Cardiac septum (tissue), 1 donor: ENCODE measurements around the gene PLOD3. TPM values are rescaled to one million over a fixed set of nuclear protein-coding genes. Genes with fewer than 3 reads are reported as not detected.

Experiments
- DNase-seq: peaks from one replicate; pipeline ENCODE4 v3.0.0-alpha.2; 2020; ENCODE audit warnings: low spot score
- intact Hi-C: fragments of 100-400 bp; cut with DNase I; formaldehyde crosslinking; loops from one replicate; pipeline ENCODE4 v1.14.0; 2022
- total RNA-seq: library from RNA; stranded (reverse); fragmentation: NEBNext Ultra II Directional; extraction: Animal tissue kit (Norgen Biotek cat#: 25700); gene quantifications from one replicate; pipeline ENCODE4 v1.2.1, GENCODE V29; 2021
- donor health status: DM: no; HTN: no; CAD: no.

PLOD3 gene
- total RNA-seq, 1 donor from 2014 or later = 43.9 TPM

DNA sequence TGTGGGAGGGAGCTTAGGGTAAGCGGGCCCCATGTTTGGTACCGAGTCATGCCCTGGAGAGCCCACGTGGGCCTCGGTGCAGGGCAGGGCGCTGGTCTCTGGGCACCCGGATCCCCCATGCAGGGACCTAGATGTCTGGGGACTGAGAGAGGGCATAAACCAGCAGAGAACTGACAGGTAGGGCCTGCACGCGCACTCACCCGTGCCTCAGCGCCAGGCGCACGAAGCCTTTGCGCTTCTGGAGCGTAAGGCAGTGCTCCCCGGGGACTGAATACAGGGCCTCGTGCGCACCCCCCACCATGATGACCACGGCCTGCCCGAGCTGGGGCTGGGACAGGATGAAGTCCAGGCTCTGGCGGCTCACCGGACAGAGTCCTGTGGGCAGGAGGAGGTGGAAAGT is 19.4 kb downstream of the PLOD3 start:
- no peak for DNase-seq
- intact Hi-C loops = no loop called here

DNA sequence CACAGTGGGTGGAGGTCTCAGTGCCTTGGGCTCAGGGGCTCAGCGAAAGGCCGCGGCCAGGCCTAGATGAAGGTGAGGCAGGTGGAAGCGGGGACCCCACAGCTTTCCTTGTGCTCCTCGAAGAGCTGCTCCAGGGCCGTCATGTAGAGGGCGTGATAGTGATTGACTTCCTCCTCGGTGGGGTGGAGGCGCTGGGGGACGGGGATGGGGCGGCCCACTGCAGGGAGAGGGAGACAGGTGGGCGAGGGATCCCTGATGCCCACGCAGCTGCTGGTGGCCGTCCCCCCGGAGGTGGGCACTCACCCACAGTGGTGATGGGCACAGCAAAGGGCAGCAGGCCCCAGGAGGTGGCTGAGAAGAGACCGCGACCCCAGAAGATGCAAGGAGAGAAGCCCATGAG is 21.5 kb downstream of the PLOD3 start:
- intact Hi-C loops = no loop called here
- DNase-seq = no peak

DNA sequence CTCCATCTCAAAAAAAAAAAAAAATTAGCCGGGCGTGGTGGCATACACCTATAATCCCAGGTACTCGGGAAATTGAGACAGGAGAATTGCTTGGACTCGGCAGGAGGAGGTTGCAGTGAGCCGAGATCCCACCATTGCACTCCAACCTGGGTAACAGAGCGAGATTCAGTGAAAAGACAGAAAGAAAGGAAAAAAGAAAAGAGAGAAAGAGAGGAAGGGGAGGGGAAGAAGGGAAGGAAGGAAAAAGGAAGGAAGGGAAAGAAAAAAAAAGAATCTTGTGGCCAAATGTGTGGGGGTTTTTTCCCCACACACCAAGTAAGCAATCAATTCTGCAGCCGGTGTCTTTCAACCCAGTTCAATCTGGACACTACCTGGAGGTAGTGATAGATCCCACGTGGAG is 28.3 kb downstream of the PLOD3 start:
- DNase-seq = no peak
- intact Hi-C loops = no loop called here

DNA sequence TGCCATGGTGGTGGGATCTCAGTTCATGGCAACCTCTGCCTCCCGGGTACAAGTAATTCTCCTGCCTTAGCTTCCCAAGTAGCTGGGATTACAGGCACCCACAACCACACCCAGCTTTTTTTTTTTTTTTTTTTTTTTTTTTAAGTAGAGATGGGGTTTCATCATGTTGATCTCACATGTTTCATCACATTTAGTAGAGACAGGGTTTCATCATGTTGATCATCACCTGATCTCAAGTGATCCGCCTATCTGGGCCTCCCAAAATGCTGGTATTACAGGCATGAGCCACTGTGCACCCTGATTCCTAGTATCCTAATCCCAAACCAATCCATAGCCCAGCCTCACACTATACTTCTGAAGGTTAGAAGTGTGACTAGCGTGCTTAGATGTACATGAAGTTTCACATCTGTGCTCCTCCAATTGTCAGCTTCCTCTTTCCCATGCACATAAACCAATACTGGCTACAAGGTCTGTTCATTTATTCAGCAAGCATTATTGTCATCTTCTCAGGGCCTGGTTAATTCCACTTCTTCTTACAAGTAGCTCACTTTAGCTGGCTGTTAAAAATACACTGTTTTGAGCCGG is 30.4 kb downstream of the PLOD3 start:
- intact Hi-C loops = no loop called here
- no peak for DNase-seq

DNA sequence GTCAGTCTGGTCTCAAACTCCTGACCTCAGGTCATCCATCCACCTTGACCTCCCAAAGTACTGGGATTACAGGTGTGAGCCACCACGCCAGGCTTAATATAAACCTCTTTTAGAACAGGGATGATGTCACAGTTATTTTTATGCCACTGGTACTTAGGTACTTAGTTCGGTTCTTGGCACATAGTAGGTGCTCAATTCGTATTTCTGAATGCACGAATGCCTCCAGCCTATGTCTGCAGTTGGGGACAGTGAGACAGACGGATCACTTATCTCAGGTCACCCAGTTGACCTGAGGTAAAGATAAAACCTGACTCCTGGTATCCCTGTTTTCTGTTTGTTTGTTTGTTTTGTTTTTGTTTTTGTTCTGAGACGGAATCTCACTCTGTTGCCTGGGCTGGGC is 31.2 kb downstream of the PLOD3 start:
- intact Hi-C loops = no loop called here
- DNase-seq = no peak

GRCh38 chr7:101185258-101185839 is 32.0 kb downstream of the PLOD3 start:
- intact Hi-C loops = no loop called here

DNA sequence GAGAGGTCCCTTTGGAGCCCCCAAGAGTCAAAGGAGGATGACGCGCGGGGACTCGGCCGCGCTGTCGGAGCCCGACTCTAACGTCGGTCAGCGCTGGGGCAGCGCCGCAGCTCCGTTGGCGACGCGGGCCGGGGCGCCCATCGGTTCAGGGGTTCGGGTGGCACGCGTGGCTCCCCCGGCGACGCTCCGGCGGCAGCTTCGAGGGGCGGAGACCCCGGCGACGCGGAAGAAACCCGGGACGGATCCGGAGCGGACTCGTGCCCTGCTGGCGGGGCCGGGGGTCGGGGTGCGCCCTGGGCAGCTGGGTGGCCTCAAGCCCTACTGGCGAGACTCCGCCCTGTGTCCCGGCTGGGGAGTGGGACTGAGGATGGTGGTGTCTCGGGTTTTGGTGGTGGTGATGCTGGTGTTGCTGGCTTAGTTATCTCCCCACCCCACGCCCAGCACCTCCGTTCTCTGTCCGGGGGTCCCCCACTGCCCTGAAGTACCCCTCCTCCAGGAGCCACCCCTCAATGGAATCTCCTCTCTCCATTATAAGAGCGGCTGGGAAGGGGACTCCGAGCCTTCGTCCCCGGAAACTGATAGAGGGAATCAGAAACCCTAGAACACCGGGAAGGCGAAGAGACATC is 37.1 kb downstream of the PLOD3 start, which contains the start of gene NAT16:
Gene NAT16 (minus strand): TSS at position 164 of the 626 bp plus-strand sequence. CDS start 5,486 bp downstream, outside the sequence.
- DNase-seq = no peak
- intact Hi-C loops = no loop called here

More at GRCh38 chr7:101185258-101185839, 32.0 kb downstream of the PLOD3 start:
- no peak for DNase-seq

DNA sequence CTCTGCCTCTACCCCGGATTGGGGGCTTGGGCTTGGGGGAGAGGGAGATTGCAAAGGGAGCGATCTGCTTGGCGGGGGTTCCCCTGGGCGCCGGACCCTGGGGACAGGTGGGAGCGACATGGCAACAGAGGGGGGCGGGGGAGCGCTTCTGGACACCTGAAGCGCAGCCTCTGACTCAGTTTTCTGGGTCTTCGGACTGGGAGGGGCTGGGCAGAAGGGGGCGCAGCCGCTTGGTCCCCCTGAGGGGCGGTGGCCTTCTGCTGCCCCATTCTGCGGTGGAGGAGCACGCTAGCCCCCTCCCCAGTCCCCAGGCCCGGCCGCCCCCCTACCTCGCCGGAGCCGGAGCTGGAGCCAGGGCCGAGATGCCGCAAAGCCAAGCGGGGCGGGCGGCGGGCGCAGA is 37.7 kb downstream of the PLOD3 start:
- DNase-seq = no peak
- intact Hi-C loops = no loop called here

DNA sequence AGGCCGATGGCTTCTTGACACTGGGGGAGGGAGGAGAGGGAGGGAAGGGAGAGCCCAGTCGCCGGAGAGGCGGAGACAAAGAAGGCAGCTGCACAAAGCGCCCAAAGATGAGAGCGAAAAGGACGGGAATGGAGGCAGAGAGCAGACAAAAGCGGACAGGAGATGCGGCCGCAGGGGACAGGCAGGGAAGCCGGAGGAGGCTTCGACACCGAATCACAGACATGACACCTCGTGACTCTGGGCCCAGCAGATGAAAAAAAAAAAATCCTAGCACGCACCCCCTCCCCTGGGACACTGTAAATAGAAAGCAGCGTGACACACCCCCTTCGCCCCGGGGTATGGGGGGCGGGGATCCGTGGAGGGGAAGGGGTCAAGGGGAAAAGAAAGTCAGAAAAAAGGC is 38.3 kb downstream of the PLOD3 start:
- DNase-seq = no peak
- intact Hi-C loops = no loop called here

GRCh38 chr7:101177644-101178043 is 39.7 kb downstream of the PLOD3 start:
- intact Hi-C loops = no loop called here
- DNase-seq = no peak

- DNase-seq = no peak
- intact Hi-C loops = no loop called here
Measured at GRCh38 chr7:101175664-101176063, 41.7 kb downstream of the PLOD3 start.

DNA sequence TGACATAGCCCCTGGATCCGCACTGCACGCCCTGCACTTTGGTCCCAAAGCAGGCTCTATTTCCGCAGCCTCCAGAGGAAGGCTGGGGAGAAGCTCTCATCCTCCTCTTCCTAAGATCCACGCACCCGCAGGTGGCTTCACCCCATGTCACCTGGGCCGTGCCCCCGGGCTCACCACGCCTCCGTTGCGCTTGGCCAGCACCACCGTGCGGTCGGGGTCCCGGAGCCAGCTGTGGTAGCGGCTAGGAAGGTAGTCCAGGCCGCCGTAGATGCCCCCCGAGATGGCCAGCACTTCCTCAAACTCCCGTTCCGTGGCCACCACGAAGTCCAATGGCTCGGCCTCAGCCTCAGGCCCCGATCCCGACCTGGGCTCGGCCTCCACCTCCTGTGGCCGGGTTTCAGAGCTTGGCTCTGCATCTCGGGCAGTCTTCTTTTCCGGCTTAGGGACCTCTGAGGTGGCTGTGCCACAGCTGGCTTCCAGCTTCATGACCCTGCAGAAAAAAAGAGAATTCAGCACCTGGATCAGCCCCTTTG is 43.0 kb downstream of the PLOD3 start:
- no peak for DNase-seq
- intact Hi-C loops = no loop called here

GRCh38 chr7:101173752-101174244 is 43.6 kb downstream of the PLOD3 start:
- DNase-seq = no peak
- intact Hi-C loops = no loop called here

GRCh38 chr7:101172854-101173751 is 44.3 kb downstream of the PLOD3 start:
- DNase-seq = peak; percentile 85
- intact Hi-C loops = no loop called here

- intact Hi-C loops = no loop called here
- no peak for DNase-seq
Measured at GRCh38 chr7:101172005-101172853, 45.2 kb downstream of the PLOD3 start.

DNA sequence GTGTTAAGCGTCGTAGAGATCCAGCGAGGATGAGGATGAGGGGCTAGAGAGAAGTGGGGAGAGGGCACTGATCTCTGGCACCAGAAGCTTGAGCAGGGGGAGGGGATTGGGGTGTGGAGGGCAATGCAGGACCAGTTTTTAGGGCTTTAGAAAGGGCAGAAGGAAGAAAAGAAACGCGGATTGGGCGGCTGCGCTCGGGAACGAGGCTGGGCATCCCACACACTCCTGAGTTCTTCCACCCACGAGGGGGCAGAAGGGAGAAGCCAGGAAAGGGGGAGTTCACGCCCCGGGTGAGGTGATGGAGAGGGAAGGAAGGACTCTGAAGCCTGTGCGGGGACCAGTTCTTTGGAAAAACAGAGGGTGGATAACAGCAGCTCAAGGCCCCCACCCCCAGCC is 45.9 kb downstream of the PLOD3 start:
- no peak for DNase-seq

DNA sequence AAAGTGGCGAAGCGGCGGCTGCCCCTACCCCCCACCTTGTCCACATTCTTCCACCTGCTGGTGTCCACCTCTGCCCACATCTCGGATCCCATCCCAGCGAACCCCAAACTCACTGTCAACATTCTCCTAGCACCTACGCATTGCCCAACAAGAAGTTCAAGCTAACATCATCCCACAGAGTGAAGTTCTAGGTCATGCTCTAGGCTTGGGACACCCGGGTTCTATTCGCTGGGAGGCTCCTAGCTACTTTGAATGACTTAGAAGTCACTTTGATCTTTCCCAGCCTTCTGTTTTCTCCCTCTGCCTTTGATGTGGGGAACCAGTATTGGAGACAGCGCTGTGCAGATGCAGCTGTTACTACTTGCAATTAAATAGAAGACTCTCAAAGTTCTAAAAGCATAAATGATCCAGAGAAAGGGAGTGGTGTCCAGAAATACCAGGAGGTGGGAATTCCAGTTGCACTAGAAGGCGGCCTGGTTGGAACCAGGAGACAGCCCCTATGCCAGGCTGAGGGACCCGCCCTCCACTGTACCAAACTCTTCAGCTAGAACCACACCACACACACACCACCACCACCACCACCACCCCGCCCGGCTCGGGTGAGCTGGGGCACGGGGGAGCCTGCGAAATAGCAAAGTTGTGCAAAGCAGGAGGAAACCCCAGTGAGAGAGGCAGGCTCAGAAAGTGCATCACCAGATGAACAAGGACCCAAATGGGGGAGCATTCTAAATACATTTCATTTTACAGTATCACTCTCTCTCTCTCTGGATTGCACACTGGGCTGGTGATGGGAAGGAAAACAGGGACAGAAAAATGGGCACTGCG is 46.6 kb downstream of the PLOD3 start:
- no peak for DNase-seq
- intact Hi-C loops = no loop called here

More for the DNA sequence above, 45.9 kb downstream of the PLOD3 start:
- intact Hi-C loops = no loop called here
